Memory B cell (primary cell): ENCODE measurements around the gene MAP3K13.
A peak's percentile ranks its signal among the peaks of the same experiment; 100 is the strongest.
"Not testable (repeated sequence)": the region's sequence is repeated elsewhere in the genome, so short reads cannot be mapped to it uniquely, and the experiment has no call there.

ENCODE experiments used
- ATAC-seq: fragments of 150-1000 bp; cut with Tn5 transposase; 2 replicates; pipeline ENCODE4 v1.10.0; 2021; ENCODE audit warnings: low read depth, mild to moderate bottlenecking, moderate library complexity
- DNase-seq, 2 donors: peaks; one replicate each; pipeline ENCODE4 v3.0.0; 2022; ENCODE audit warnings: low spot score in 2 of 2
- H3K27ac Mint-ChIP-seq: one replicate; pipeline ENCODE4 v1.8.0; 2022; ENCODE audit warnings: mild to moderate bottlenecking, moderate library complexity, mixed read lengths
- H3K27me3 Mint-ChIP-seq: one replicate; pipeline ENCODE4 v1.8.0; 2022; ENCODE audit warnings: mixed read lengths
- H3K36me3 Mint-ChIP-seq: one replicate; pipeline ENCODE4 v1.8.0; 2022; ENCODE audit warnings: mild to moderate bottlenecking, mixed read lengths
- H3K4me1 Mint-ChIP-seq: one replicate; pipeline ENCODE4 v1.8.0; 2022; ENCODE audit warnings: mixed read lengths
- H3K4me3 Mint-ChIP-seq: one replicate; pipeline ENCODE4 v1.8.0; 2022; ENCODE audit warnings: mild to moderate bottlenecking, moderate library complexity, mixed read lengths
- H3K9me3 Mint-ChIP-seq: one replicate; pipeline ENCODE4 v1.8.0; 2022; ENCODE audit warnings: mixed read lengths

The MAP3K13 gene

DNA sequence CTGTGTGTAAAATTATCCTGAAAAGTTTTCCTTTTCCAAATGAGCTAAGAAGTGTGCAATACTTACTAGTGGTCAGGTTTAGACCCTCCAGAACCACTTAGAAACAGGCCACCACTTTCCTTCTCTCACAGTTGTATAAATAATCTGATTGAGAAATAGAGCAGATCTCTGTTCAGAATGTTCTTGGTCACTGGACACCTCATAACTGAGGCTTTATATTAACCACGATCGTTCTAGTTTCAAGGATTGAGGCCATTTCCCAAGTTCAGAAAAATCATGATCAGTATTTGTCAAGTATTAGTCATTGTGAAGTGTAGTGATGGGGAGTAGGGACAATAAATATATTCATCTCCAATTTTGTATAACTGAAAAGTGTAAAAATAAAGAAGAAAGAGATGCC lies 1.0 kb upstream of the MAP3K13 start:
- H3K4me3 Mint-ChIP-seq: no peak overlapping the region
- H3K27me3 Mint-ChIP-seq: peaks cover 12% of the 10 kb centered on the region
- H3K27ac Mint-ChIP-seq: no peak overlapping the region
- H3K4me1 Mint-ChIP-seq: peaks cover 8% of the 10 kb centered on the region
- ATAC-seq: no peak
- H3K36me3 Mint-ChIP-seq: no peaks in the 10 kb centered on the region
- H3K9me3 Mint-ChIP-seq: no peaks in the 10 kb centered on the region
- DNase-seq: no peak

DNA sequence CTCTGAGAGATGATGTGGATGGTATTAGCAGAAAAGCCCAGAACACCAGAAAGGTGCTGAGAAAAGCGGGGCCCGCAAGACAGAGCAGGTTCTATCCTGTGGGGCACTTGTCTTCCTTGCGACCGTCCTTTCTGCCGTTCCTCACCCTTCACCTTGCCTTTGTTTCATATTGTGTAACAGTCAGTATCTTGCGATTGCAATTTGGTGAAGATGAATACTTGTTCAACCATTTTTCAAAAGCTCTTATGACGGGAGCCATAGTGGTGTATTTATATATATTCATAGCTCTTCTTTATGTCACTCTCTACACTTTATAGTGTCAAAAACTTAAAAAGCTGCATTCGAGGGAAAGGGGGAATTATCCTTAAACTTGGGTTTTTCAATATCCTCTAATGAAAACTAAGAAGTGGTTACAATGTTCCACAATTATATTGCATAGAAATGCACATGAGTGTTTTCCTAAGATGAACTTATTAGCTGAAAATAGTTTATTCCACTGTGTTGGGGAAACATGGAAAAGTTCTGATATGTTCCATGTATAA lies 797 bp downstream of the MAP3K13 start:
- H3K4me3 Mint-ChIP-seq: peak overlapping the region; percentile 87
- peaks cover 18% of the 10 kb centered on the region for H3K27me3 Mint-ChIP-seq
- peak; percentile 33 for ATAC-seq
- no peak for DNase-seq
- H3K36me3 Mint-ChIP-seq: peaks cover 2% of the 10 kb centered on the region
- no peaks in the 10 kb centered on the region for H3K9me3 Mint-ChIP-seq
- H3K4me1 Mint-ChIP-seq: peaks cover 8% of the 10 kb centered on the region
- no peak overlapping the region for H3K27ac Mint-ChIP-seq

DNA sequence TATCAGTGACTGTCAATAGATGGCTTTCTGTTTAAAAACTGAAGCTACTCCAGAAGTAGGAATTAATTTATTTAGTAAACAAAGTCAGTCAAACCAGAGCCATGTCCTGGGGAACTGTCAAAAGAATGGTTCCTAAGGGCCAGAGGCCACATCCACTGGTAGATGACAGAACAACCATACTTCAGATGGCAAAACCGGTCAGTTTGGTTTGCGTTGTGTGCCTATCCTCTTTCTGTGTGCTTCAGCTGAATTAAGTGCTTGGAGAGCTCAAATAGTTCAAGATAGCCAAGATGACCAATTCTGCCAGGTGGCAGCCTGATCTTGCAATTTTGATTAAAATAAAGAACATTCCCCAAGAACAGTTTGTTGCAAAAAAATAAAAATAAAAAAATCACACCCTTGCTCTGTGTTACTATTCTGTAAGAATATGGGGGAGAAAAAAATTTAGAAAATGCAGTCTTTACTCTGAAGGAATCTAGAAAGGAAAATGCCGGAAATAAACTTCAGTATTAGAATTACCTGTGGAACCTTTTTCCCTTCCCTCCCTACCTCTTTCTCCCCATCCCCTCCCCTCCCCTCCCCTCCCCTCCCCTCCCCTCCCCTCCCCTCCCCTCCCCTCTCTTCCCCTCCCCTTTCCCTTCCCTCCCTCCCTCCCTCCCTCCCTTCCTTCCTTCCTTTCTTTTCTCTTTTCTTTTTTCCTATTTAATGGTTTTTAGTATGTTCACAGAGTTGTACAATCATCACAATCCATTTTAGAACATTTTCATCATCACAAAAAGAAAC lies 2.5 kb downstream of the MAP3K13 start:
- Mint-ChIP-seq H3K36me3 (peaks cover 2% of the 10 kb centered on the region), H3K9me3 (no peaks in the 10 kb centered on the region), H3K27ac (no peak overlapping the region), H3K4me1 (peaks cover 8% of the 10 kb centered on the region), H3K27me3 (peaks cover 16% of the 10 kb centered on the region), H3K4me3 (no peak overlapping the region)
- ATAC-seq (no peak), DNase-seq (no peak)

DNA sequence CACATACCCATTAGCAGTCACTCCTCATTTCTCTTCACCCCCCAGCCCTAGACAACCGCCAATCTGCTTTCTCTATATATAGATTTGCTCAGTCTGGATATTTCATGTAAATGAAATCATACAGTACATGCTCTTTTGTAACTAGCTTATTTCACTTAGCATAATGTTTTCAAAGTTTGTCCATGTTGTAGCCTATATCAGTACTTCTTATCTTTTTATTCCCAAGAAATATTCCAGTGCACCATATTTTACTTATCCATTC lies 3.1 kb downstream of the MAP3K13 start:
- Mint-ChIP-seq H3K4me3 (no peak overlapping the region), H3K27me3 (peaks cover 16% of the 10 kb centered on the region), H3K4me1 (peaks cover 8% of the 10 kb centered on the region), H3K27ac (no peak overlapping the region), H3K9me3 (no peaks in the 10 kb centered on the region), H3K36me3 (peaks cover 2% of the 10 kb centered on the region)
- no peak for DNase-seq
- ATAC-seq: no peak

DNA sequence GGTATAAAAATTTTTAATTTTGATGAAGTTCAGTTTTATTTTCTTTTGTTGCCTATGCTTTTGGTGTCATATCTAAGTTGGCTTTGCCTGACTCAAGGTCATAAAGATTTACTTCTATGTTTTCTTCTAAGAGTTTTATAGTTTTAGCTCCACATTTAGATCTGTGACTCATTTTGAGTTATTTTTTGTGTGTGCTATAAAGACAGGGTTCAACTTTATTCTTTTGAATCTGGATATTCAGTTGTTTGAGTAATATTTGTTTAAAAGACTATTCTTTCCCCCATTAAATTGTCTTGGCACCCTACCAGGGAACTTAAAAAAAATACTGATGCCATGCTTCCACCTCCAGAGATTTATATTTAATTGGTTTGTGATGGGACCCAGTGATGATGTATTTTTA lies 4.0 kb downstream of the MAP3K13 start:
- Mint-ChIP-seq H3K27ac (no peak overlapping the region), H3K36me3 (peaks cover 2% of the 10 kb centered on the region), H3K9me3 (no peaks in the 10 kb centered on the region), H3K4me1 (peaks cover 8% of the 10 kb centered on the region), H3K4me3 (no peak overlapping the region), H3K27me3 (peaks cover 16% of the 10 kb centered on the region)
- no peak for DNase-seq
- ATAC-seq: no peak

DNA sequence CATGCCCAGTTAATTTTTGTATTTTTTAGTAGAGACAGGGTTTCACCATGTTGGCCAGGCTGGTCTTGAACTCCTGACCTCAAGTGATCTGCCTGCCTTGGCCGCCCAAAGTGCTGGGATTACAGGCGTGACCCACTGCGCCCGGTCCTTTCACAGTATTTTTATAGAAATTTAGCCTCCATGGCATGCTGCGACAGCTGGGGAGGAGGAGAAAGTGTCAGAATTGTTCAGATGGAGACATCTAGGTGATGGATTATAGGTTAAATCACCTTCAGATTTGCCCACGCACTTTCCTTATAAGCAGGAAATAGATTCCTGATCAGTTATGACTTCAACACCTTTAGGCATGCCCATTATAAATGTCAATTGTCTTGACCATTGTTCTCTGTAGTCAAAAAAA lies 7.4 kb downstream of the MAP3K13 start:
- not testable (repeated sequence) for H3K4me1 Mint-ChIP-seq, H3K9me3 Mint-ChIP-seq, H3K4me3 Mint-ChIP-seq, DNase-seq, H3K36me3 Mint-ChIP-seq, ATAC-seq, H3K27ac Mint-ChIP-seq
- H3K27me3 Mint-ChIP-seq: peaks cover 12% of the 10 kb centered on the region

DNA sequence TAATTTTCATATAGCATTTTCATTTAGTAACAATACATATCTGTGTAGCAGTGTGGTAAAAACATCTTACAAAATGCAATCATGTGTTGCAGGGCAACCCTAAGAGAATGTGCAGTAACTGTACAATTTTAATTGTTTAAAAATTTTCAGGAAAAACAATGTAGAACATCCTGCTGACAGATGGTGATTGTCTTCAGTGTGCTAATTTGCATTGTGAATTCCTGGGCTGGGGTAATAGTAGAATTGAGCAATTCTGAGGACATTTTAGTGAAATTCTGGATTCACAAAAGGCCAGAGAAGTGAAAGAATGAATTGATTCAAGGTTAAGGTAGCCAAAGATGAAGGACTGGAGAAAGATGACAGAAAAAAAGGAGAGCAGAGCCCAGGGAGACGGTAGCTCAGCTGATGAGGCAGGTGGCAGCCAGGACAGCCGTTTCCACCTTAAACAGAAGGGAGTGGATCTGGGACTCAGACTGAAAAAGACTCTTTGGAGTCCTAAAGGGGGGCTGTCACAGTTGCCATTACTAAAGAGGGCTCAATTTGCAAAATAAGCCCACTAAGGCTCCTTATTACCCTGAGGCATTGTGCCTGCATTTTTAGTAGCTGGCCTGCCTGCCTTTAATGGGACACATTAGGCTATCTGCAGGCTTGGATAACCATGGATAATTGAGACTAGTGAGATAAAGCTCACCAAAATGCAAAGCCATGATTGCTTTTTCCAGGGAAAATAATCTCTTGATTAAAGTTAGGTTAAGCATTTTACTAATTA lies 8.6 kb downstream of the MAP3K13 start:
- peaks cover 2% of the 10 kb centered on the region for H3K36me3 Mint-ChIP-seq
- no peak overlapping the region for H3K4me3 Mint-ChIP-seq
- no peak for DNase-seq
- no peaks in the 10 kb centered on the region for H3K4me1 Mint-ChIP-seq
- no peak for ATAC-seq
- no peak overlapping the region for H3K27ac Mint-ChIP-seq
- H3K9me3 Mint-ChIP-seq: no peaks in the 10 kb centered on the region
- H3K27me3 Mint-ChIP-seq: peaks cover 7% of the 10 kb centered on the region

DNA sequence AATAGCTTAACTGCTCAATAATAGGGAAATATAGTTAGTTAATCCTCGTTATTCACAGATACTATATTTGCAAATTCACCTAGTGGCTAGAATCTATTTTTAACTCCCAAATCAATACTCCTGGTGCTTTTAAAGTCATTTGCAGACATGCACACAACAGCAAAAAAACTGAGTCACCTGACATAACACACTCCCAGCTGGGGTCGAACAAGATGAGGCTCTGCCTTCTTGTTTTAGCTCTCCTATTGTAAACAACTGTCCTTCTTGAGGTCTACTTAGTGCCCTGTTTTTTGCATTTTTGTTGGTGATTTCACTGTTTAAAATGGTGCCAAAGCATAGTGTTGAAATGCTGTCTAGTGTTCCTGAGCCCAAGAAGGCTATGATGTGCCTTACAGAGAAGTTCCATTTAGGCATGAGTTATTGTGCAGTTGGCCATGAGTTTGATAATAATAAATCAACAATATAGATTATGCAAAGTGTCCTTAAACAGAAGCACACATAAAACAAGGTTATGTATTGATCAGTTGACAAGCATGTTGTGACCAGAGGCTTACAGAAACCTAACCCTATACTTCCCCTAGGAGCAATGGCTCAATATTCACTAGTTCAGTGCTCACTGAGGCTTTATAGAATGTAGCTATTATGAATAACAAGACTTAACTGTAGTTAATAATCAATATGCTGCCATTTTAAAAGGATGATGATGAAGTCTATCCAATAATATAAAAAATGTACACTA lies 18.6 kb downstream of the MAP3K13 start:
- no peaks in the 10 kb centered on the region for H3K4me1 Mint-ChIP-seq
- H3K36me3 Mint-ChIP-seq: no peaks in the 10 kb centered on the region
- H3K4me3 Mint-ChIP-seq: no peak overlapping the region
- H3K27me3 Mint-ChIP-seq: peaks cover 11% of the 10 kb centered on the region
- no peak overlapping the region for H3K27ac Mint-ChIP-seq
- ATAC-seq (no peak), DNase-seq (no peak)
- peaks cover 3% of the 10 kb centered on the region for H3K9me3 Mint-ChIP-seq

DNA sequence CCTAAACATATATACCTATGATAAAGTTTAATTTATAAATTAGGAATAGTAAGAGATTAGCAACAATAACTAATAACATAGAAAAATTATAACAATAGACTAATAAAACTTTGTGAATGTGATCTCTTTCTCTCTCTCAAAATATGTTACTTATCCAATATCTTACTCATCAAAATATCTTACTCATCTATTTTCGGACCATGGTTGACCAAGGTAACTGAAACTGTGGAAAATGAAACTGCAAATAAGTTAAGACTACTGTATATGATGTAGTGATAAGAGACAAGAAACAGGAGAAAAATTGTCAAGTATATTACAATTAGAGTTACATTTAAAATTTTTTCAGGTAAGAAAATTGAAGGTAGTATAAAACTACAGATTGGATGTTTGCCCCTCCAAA lies 19.2 kb downstream of the MAP3K13 start:
- peaks cover 5% of the 10 kb centered on the region for H3K9me3 Mint-ChIP-seq
- DNase-seq: no peak
- no peaks in the 10 kb centered on the region for H3K4me1 Mint-ChIP-seq
- no peak for ATAC-seq
- H3K27me3 Mint-ChIP-seq: peaks cover 12% of the 10 kb centered on the region
- H3K27ac Mint-ChIP-seq: no peak overlapping the region
- no peak overlapping the region for H3K4me3 Mint-ChIP-seq
- no peaks in the 10 kb centered on the region for H3K36me3 Mint-ChIP-seq

DNA sequence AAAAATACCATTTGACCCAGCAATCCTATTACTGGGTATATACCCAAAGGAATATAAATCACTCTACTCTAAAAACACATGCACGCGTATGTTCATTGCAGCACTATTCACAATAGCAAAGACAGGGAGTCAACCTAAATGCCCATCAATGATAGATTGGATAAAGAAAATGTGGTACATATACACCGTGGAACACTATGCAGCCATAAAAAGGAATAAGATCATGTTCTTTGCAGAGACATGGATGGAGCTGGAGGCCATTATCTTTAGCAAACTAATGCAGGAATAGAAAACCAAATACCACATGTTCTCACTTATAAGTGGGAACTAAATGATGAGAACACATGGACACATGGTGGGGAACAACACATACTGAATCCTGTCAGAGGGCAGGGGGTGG lies 23.6 kb downstream of the MAP3K13 start:
- not testable (repeated sequence) for DNase-seq, H3K4me3 Mint-ChIP-seq, H3K4me1 Mint-ChIP-seq, H3K36me3 Mint-ChIP-seq, H3K27me3 Mint-ChIP-seq, H3K27ac Mint-ChIP-seq, H3K9me3 Mint-ChIP-seq, ATAC-seq

DNA sequence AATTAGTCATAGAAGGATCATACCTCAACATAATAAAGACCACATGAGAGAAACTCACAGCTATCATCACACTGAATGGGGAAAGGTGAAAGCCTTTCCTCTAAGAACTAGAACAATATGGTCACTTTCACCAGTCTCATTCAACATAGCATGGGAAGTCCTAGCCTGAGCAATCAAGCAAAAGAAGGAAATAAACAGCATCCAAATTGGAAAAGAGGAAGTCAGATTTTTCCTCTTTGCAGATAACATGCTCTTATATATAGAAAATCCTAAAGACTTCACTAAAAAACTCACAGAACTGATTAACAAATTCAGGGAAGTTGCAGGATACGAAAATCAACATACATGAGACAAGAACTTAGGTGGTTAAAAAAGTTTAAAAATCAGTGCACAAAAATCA lies 24.7 kb downstream of the MAP3K13 start:
- Mint-ChIP-seq H3K27me3 (peaks cover 9% of the 10 kb centered on the region), H3K36me3 (no peaks in the 10 kb centered on the region), H3K4me1 (no peaks in the 10 kb centered on the region), H3K9me3 (peaks cover 5% of the 10 kb centered on the region), H3K4me3 (no peak overlapping the region), H3K27ac (no peak overlapping the region)
- no peak for DNase-seq
- ATAC-seq: no peak

DNA sequence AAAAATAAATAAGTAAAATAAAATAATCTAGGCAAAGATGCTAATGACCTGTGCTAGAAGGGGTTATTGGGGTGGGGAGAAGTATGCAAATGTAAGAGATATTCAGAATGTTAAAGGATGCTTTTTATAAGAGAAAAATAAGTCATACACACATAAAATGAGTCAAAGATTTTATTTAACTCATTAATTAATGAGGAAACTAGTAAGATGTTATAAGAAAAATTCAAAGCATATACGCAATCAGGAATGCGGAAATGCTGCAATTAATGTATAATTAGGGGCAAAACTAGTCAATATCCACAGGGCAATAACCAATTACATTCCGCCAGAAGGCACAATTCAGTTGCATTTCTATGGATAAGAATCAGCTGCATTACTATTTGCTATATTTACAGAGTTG lies 30.1 kb downstream of the MAP3K13 start:
- no peaks in the 10 kb centered on the region for H3K27me3 Mint-ChIP-seq
- DNase-seq: no peak
- no peak for ATAC-seq

DNA sequence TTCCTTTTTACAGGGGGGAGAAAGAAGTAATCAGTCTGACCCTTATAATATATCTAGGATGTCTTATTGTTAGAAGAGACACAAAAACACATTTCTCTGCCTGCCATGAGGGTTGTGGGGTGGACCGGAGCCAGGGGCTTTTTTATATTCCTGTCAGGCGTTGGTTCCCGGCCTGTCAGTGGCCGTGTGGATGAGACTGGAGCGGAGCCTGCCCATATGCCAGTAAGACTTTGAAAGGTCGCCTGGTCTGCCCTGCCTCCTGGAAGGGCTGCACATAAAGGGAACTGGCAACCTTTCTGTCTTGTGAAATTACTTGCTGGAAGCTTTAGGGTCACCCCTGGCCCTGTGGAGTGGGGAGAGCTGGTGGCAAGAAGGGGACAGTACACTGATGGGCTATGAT lies 34.7 kb downstream of the MAP3K13 start:
- Mint-ChIP-seq H3K4me3 (no peak overlapping the region), H3K27ac (no peak overlapping the region), H3K27me3 (no peaks in the 10 kb centered on the region), H3K9me3 (no peaks in the 10 kb centered on the region), H3K36me3 (no peaks in the 10 kb centered on the region), H3K4me1 (no peaks in the 10 kb centered on the region)
- no peak for DNase-seq
- ATAC-seq: no peak

More for the DNA sequence above, 30.1 kb downstream of the MAP3K13 start:
- no peaks in the 10 kb centered on the region for H3K36me3 Mint-ChIP-seq
- H3K4me3 Mint-ChIP-seq: no peak overlapping the region
- no peaks in the 10 kb centered on the region for H3K9me3 Mint-ChIP-seq
- H3K4me1 Mint-ChIP-seq: no peaks in the 10 kb centered on the region
- H3K27ac Mint-ChIP-seq: no peak overlapping the region
